Measurements from ENCODE around the gene ITGB6.

The ITGB6 gene

DNA sequence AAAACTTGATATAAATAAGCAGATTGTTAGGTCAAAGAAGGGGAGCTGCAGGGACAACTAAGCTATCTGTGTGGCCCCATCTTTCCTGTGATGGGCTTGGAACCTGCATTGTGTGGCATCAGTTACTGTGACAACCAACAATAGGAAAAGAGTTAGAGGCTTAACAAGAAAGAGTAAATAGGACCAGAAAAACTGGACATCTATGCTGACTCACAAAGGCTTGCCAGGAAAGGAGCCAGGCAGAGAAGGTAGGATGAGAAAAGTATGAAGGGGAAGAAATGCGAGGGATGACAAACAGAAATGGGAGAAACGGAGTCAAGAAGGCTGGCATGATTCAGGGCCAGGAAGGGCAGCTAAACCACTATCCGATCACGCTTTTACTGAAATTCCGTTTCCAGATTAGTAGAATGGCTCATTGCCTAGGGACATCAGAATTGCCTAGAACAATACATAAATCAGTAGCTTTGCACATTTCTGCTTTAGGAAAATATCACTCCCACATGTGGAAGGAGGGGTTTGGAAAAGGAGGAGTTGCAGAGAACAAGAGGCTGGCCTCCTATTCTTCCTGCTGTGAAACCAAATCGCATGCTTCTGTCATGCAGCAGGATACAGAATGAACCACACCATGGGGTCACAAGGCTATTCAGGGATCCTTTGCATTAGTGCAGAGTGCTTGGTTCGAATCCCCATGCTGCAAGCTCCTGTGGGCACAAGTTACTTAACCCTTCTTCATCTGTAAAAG is 144.9 kb downstream of the ITGB6 start:
- no peak overlapping the region for H3K4me2 ChIP-seq (ENCODE audit: low read length)
- H2AFZ ChIP-seq (ENCODE audit: low read length), result no peak overlapping the region
- no peak overlapping the region for H3K27ac ChIP-seq (ENCODE audit: low read depth, low read length, poor library complexity, severe bottlenecking)
- H3K9ac ChIP-seq (ENCODE audit: low read length), result no peak overlapping the region
- H3F3A ChIP-seq (ENCODE audit: insufficient read depth, low read length), result no peaks in the 10 kb centered on the region
- H4K20me1 ChIP-seq (ENCODE audit: insufficient read depth, low read length), result no peaks in the 10 kb centered on the region
- no peaks in the 10 kb centered on the region for H3K79me2 ChIP-seq (ENCODE audit: insufficient read depth, low read length)
- H3K9me3 ChIP-seq (ENCODE audit: low read length), result no peaks in the 10 kb centered on the region
- H3K36me3 ChIP-seq (ENCODE audit: insufficient read depth, low read length), result no peaks in the 10 kb centered on the region
- no peak overlapping the region for H3K4me3 ChIP-seq (ENCODE audit: low read depth, low read length, poor library complexity, severe bottlenecking)
- H3K4me1 ChIP-seq (ENCODE audit: insufficient read depth, low read length, severe bottlenecking), result no peaks in the 10 kb centered on the region
- TF ChIP-seq, protein P1, sequence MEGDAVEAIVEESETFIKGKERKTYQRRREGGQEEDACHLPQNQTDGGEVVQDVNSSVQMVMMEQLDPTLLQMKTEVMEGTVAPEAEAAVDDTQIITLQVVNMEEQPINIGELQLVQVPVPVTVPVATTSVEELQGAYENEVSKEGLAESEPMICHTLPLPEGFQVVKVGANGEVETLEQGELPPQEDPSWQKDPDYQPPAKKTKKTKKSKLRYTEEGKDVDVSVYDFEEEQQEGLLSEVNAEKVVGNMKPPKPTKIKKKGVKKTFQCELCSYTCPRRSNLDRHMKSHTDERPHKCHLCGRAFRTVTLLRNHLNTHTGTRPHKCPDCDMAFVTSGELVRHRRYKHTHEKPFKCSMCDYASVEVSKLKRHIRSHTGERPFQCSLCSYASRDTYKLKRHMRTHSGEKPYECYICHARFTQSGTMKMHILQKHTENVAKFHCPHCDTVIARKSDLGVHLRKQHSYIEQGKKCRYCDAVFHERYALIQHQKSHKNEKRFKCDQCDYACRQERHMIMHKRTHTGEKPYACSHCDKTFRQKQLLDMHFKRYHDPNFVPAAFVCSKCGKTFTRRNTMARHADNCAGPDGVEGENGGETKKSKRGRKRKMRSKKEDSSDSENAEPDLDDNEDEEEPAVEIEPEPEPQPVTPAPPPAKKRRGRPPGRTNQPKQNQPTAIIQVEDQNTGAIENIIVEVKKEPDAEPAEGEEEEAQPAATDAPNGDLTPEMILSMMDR (IDR thresholded peaks at IDR 0.05; ENCODE audit: low read length), result no peak
- no peak for TF ChIP-seq EZH2 (IDR thresholded peaks at IDR 0.05; ENCODE audit: borderline replicate concordance, low read length)
- no peaks in the 10 kb centered on the region for H3K9me2 ChIP-seq (ENCODE audit: low read depth, low read length)
- H3K27me3 ChIP-seq (ENCODE audit: insufficient read depth, low read length), result no peaks in the 10 kb centered on the region

GRCh38 chr2:160053946-160054345 is 146.1 kb downstream of the ITGB6 start:
- TF ChIP-seq EZH2 (IDR thresholded peaks at IDR 0.05; ENCODE audit: borderline replicate concordance, low read length), result no peak
- Histone ChIP-seq H3K9ac (ENCODE audit: low read length) (no peak overlapping the region), H3K4me2 (ENCODE audit: low read length) (no peak overlapping the region), H3K9me2 (ENCODE audit: low read depth, low read length) (no peaks in the 10 kb centered on the region), H3K79me2 (ENCODE audit: insufficient read depth, low read length) (no peaks in the 10 kb centered on the region), H3F3A (ENCODE audit: insufficient read depth, low read length) (no peaks in the 10 kb centered on the region), H2AFZ (ENCODE audit: low read length) (no peak overlapping the region), H3K27ac (ENCODE audit: low read depth, low read length, poor library complexity, severe bottlenecking) (no peak overlapping the region), H3K4me3 (ENCODE audit: low read depth, low read length, poor library complexity, severe bottlenecking) (no peak overlapping the region), H4K20me1 (ENCODE audit: insufficient read depth, low read length) (no peaks in the 10 kb centered on the region), H3K27me3 (ENCODE audit: insufficient read depth, low read length) (no peaks in the 10 kb centered on the region), H3K4me1 (ENCODE audit: insufficient read depth, low read length, severe bottlenecking) (no peaks in the 10 kb centered on the region), H3K36me3 (ENCODE audit: insufficient read depth, low read length) (no peaks in the 10 kb centered on the region), H3K9me3 (ENCODE audit: low read length) (no peaks in the 10 kb centered on the region)

DNA sequence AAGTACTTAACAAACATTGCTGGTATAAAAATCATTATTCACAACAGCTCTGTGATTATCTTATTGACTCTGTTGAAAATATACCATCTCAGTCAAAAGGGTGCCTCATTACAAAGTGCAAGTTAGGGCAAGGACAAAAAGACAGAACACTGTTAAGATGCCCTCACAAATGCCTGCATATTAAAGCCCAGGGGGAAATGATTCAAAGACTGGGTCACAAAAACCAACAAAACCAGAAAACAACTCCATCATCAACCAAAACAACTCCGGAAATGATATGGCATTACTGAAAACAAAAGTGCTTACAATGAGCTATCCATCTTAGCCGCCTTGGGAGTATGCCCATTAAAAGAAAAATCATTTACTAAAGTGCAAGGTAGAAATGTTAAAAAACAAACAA is 147.5 kb downstream of the ITGB6 start:
- H3K9ac ChIP-seq (ENCODE audit: low read length), result no peak overlapping the region
- H3K4me1 ChIP-seq (ENCODE audit: insufficient read depth, low read length, severe bottlenecking), result no peaks in the 10 kb centered on the region
- no peaks in the 10 kb centered on the region for H3K79me2 ChIP-seq (ENCODE audit: insufficient read depth, low read length)
- H3K4me3 ChIP-seq (ENCODE audit: low read depth, low read length, poor library complexity, severe bottlenecking), result no peak overlapping the region
- TF ChIP-seq, protein P1 (IDR thresholded peaks at IDR 0.05; ENCODE audit: low read length), result no peak
- TF ChIP-seq EZH2 (IDR thresholded peaks at IDR 0.05; ENCODE audit: borderline replicate concordance, low read length), result no peak
- no peaks in the 10 kb centered on the region for H3K27me3 ChIP-seq (ENCODE audit: insufficient read depth, low read length)
- no peak overlapping the region for H3K27ac ChIP-seq (ENCODE audit: low read depth, low read length, poor library complexity, severe bottlenecking)
- H3K36me3 ChIP-seq (ENCODE audit: insufficient read depth, low read length), result no peaks in the 10 kb centered on the region
- no peaks in the 10 kb centered on the region for H3K9me2 ChIP-seq (ENCODE audit: low read depth, low read length)
- H2AFZ ChIP-seq (ENCODE audit: low read length), result no peak overlapping the region
- no peaks in the 10 kb centered on the region for H3F3A ChIP-seq (ENCODE audit: insufficient read depth, low read length)
- H4K20me1 ChIP-seq (ENCODE audit: insufficient read depth, low read length), result no peaks in the 10 kb centered on the region
- no peak overlapping the region for H3K4me2 ChIP-seq (ENCODE audit: low read length)
- H3K9me3 ChIP-seq (ENCODE audit: low read length), result no peaks in the 10 kb centered on the region

DNA sequence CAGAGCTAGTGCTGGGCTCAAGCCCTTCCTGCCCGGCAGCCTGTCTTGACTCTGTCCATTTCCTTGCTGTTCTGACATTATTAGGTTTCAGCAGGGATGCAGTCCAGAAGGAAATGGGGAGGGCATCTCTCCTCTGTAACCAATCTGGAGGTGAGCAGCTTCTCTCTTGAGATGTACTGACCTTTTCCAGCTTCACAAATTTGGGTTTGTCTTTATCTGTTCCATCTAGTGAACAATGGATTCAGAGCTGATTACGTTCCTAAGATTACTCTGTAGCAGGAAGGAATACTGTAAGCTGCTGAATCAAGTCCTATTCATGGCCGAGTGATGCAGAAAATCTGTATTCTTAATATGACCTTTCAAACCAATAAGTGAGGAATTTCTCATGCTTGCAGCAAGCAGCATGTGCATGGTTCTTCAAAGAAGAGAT is 148.7 kb downstream of the ITGB6 start:
- H3K4me1 ChIP-seq (ENCODE audit: insufficient read depth, low read length, severe bottlenecking), result no peaks in the 10 kb centered on the region
- no peaks in the 10 kb centered on the region for H3K9me3 ChIP-seq (ENCODE audit: low read length)
- no peak overlapping the region for H3K9ac ChIP-seq (ENCODE audit: low read length)
- no peak overlapping the region for H3K27ac ChIP-seq (ENCODE audit: low read depth, low read length, poor library complexity, severe bottlenecking)
- H3K36me3 ChIP-seq (ENCODE audit: insufficient read depth, low read length), result no peaks in the 10 kb centered on the region
- H3K79me2 ChIP-seq (ENCODE audit: insufficient read depth, low read length), result no peaks in the 10 kb centered on the region
- no peak overlapping the region for H2AFZ ChIP-seq (ENCODE audit: low read length)
- no peaks in the 10 kb centered on the region for H3F3A ChIP-seq (ENCODE audit: insufficient read depth, low read length)
- H3K9me2 ChIP-seq (ENCODE audit: low read depth, low read length), result no peaks in the 10 kb centered on the region
- TF ChIP-seq EZH2 (IDR thresholded peaks at IDR 0.05; ENCODE audit: borderline replicate concordance, low read length), result no peak
- TF ChIP-seq, protein P1 (IDR thresholded peaks at IDR 0.05; ENCODE audit: low read length), result no peak
- no peak overlapping the region for H3K4me2 ChIP-seq (ENCODE audit: low read length)
- H3K27me3 ChIP-seq (ENCODE audit: insufficient read depth, low read length), result no peaks in the 10 kb centered on the region
- no peaks in the 10 kb centered on the region for H4K20me1 ChIP-seq (ENCODE audit: insufficient read depth, low read length)
- no peak overlapping the region for H3K4me3 ChIP-seq (ENCODE audit: low read depth, low read length, poor library complexity, severe bottlenecking)

Data from OCI-LY1 (cell line).